A673 (cell line): ENCODE data around the gene NRP2. TPM values are rescaled to one million over a fixed set of nuclear protein-coding genes. Genes with fewer than 3 reads are reported as not detected.

ENCODE experiments used
- BruUV-seq: library from RNA; stranded (reverse); fragments of 400-500 nt; replicated peaks from 2 replicates; lab custom pipeline; 2021; lab: Mats Ljungman, UMichigan
- CTCF ChIA-PET: fragments of 300-600 bp; sonication (Branson Sonifier 250); formaldehyde crosslinking; loops from one replicate; lab custom pipeline; 2022; ENCODE audit warnings: antibody characterized with exemption; lab: Charles Lee
- POLR2A ChIA-PET: fragments of 300-600 bp; sonication (Branson Sonifier 250); formaldehyde crosslinking; loops from one replicate; lab custom pipeline; 2022; ENCODE audit warnings: antibody characterized with exemption; ENCODE audit not compliant: low non-redundant PET; lab: Charles Lee
- DNase-seq: peaks from one replicate; pipeline ENCODE4 v3.0.0-alpha.2; 2015; ENCODE audit warnings: low spot score
- H3K27ac ChIP-seq: fragments of 200-600 bp; sonication (generic); 2 replicates; pipeline ENCODE4 v1.5.1; 2016; ENCODE audit warnings: mixed run types, low read depth, mild to moderate bottlenecking, mixed read lengths, antibody characterized with exemption, low read length; ENCODE audit not compliant: poor library complexity, severe bottlenecking
- H3K27me3 ChIP-seq: fragments of 200-600 bp; sonication (generic); replicated peaks from 2 replicates; pipeline ENCODE4 v1.6.1; 2017; ENCODE audit warnings: mixed run types, low read depth, mild to moderate bottlenecking, mixed read lengths, antibody characterized with exemption, low read length; ENCODE audit not compliant: insufficient read depth, poor library complexity
- H3K36me3 ChIP-seq: fragments of 200-600 bp; sonication (generic); 2 replicates; pipeline ENCODE4 v1.6.1; 2016; ENCODE audit warnings: mixed run types, mild to moderate bottlenecking, mixed read lengths, antibody characterized with exemption, low read length; ENCODE audit not compliant: insufficient read depth, poor library complexity, severe bottlenecking
- H3K4me1 ChIP-seq: fragments of 200-600 bp; sonication (generic); 2 replicates; pipeline ENCODE4 v1.6.1; 2017; ENCODE audit warnings: mixed run types, mild to moderate bottlenecking, mixed read lengths, antibody characterized with exemption, low read length; ENCODE audit not compliant: insufficient read depth, poor library complexity, severe bottlenecking
- H3K4me3 ChIP-seq: fragments of 200-600 bp; sonication (generic); 2 replicates; pipeline ENCODE4 v1.5.1; 2016; ENCODE audit warnings: low read depth, mixed run types, mild to moderate bottlenecking, mixed read lengths, low read length; ENCODE audit not compliant: poor library complexity, severe bottlenecking
- H3K9me3 ChIP-seq: fragments of 200-600 bp; sonication (generic); 2 replicates; pipeline ENCODE4 v1.6.1; 2016; ENCODE audit warnings: mixed run types, low read depth, mild to moderate bottlenecking, mixed read lengths, antibody characterized with exemption, low read length; ENCODE audit not compliant: poor library complexity, severe bottlenecking
- EZH2 ChIP-seq: fragments of 200-600 bp; sonication (generic); IDR thresholded peaks from 2 replicates; pipeline ENCODE4 v1.6.1; 2017; ENCODE audit warnings: borderline replicate concordance, low read depth, mild to moderate bottlenecking, mixed read lengths, antibody characterized with exemption, low read length; ENCODE audit not compliant: poor library complexity, severe bottlenecking
- intact Hi-C: fragments of 100-400 bp; cut with micrococcal nuclease; formaldehyde crosslinking; loops from one replicate; pipeline ENCODE4 v1.10.0; 2022; ENCODE audit not compliant: unreplicated experiment
- total RNA-seq: library from RNA; stranded (reverse); gene quantifications from 2 replicates; pipeline ENCODE4 v1.2.3, GENCODE V29; 2021
- TF ChIP-seq, protein P1 (sequence below): fragments of 300-800, 200-600 bp; sonication (generic); conservative IDR thresholded peaks from 2 replicates; pipeline ENCODE4 v1.5.1; 2017; ENCODE audit warnings: low read depth, mild to moderate bottlenecking, antibody characterized with exemption, low read length, moderate library complexity, mixed read lengths

The NRP2 gene
- total RNA-seq, 1 experiment from 2014 or later = 4.0 TPM

DNA sequence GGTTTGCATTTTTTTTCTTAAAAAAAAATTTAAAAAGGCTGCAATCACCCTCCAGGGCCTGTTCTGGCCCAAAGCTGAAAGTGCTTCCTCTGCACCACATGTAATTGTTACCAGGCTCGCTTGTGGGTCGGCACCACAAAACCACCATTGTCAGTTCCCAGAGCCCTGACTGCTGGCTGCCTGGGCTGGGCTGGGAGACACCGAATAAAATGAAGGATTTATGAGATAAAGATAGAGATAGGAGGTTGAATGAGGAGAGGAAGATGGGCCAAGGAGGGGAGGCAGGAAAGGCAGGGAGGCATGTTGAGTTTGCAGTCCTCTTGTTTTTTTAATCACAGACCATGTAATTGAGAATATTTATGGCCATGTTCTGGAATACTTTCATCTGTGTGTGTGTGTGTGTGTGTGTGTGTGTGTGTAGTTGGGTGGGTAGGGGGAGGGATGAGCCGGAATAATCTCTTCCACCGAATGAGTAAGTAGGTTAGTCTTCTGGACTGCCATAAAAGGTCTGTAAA lies 14.7 kb downstream of the NRP2 start:
- Histone ChIP-seq H3K36me3 (no peaks in the 10 kb centered on the region), H3K4me3 (no peak overlapping the region), H3K4me1 (no peaks in the 10 kb centered on the region), H3K9me3 (no peaks in the 10 kb centered on the region), H3K27ac (no peak overlapping the region), H3K27me3 (peaks cover under 1% of the 10 kb centered on the region)
- BruUV-seq = no TSS peak
- intact Hi-C loops = no loop called here
- ChIA-PET POLR2A (no interaction called here), CTCF (no interaction called here)
- no peak for TF ChIP-seq EZH2
- TF ChIP-seq, protein P1, sequence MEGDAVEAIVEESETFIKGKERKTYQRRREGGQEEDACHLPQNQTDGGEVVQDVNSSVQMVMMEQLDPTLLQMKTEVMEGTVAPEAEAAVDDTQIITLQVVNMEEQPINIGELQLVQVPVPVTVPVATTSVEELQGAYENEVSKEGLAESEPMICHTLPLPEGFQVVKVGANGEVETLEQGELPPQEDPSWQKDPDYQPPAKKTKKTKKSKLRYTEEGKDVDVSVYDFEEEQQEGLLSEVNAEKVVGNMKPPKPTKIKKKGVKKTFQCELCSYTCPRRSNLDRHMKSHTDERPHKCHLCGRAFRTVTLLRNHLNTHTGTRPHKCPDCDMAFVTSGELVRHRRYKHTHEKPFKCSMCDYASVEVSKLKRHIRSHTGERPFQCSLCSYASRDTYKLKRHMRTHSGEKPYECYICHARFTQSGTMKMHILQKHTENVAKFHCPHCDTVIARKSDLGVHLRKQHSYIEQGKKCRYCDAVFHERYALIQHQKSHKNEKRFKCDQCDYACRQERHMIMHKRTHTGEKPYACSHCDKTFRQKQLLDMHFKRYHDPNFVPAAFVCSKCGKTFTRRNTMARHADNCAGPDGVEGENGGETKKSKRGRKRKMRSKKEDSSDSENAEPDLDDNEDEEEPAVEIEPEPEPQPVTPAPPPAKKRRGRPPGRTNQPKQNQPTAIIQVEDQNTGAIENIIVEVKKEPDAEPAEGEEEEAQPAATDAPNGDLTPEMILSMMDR = no peak
- no peak for DNase-seq

DNA sequence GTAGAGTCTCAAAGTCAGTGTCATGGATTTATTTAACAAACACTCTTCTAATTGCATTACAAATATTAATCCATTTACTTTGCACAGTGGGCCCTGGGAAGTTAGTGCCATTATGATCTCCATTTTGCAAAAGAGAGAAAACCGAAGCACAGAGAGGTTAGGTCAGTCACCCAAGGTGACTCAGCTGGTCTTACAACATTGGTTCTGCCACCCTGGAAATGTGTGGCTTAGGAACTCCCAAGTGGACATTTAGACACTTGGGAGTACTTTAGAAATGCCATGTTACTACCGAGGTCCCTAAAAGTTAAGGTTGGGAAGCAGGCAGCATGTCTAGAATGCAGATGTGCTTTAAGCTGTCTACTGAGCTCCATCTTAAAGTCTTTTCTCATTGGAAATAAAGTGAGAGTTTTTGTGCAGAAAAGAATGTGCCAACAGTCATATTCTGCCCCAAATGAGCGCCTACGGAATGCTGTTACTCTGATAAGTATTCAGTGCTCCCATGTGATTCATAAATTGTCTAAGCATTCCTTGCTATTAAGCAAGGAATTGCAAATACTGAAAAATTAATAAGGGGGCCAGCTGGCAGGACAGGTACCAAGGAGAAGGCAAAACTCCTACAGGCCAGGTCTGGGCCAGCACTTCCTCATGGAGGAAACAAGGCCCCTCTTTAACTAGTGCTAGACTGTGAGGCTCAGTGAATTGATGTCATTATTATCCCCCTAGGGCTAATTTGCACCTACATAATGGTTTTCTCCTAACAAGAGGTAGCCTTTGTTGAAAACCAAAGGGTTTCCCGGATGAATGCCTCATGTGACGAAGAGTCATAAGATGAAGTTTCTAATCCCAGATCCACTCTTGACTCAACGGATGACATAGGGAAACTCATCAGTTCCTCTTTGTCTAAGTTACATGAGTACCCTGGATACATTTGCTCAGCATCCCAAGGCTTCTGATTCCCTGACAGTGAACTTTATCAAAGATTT lies 16.3 kb downstream of the NRP2 start:
- Histone ChIP-seq H3K27me3 (no peaks in the 10 kb centered on the region), H3K27ac (no peak overlapping the region), H3K36me3 (no peaks in the 10 kb centered on the region), H3K4me3 (no peak overlapping the region), H3K9me3 (no peaks in the 10 kb centered on the region), H3K4me1 (no peaks in the 10 kb centered on the region)
- no peak for DNase-seq
- POLR2A ChIA-PET = no interaction called here
- CTCF ChIA-PET = interaction anchor here (0.7 kb wide), 1 partner anchor 1395 kb away, joined by 3 read pairs; no protein-coding TSS in a partner anchor
- no TSS peak for BruUV-seq
- TF ChIP-seq, protein P1 = no peak
- TF ChIP-seq EZH2 = no peak
- intact Hi-C loops = no loop called here

- POLR2A ChIA-PET = no interaction called here
These were observed 17.4 kb downstream of the NRP2 start for GRCh38 chr2:205699515-205700289.

More at GRCh38 chr2:205699515-205700289, 17.4 kb downstream of the NRP2 start:
- H3K4me3 ChIP-seq = no peak overlapping the region
- H3K4me1 ChIP-seq = no peaks in the 10 kb centered on the region
- DNase-seq = no peak
- no peaks in the 10 kb centered on the region for H3K9me3 ChIP-seq
- CTCF ChIA-PET = no interaction called here
- H3K36me3 ChIP-seq = no peaks in the 10 kb centered on the region
- TF ChIP-seq, protein P1 = no peak
- no peak for TF ChIP-seq EZH2
- BruUV-seq = no TSS peak
- intact Hi-C loops = no loop called here
- no peaks in the 10 kb centered on the region for H3K27me3 ChIP-seq
- H3K27ac ChIP-seq = no peak overlapping the region
